Uterus (tissue), 4 donors: ENCODE data around the gene CHAC1. TPM values are rescaled to one million over a fixed set of nuclear protein-coding genes. Genes with fewer than 3 reads are reported as not detected.

Experiments used
- DNase-seq, 2 donors: peaks; one replicate each; pipeline ENCODE4 v3.0.0-alpha.2; 2019 to 2020
- H3K27ac ChIP-seq, 2 donors: fragments of 200-600 bp; sonication (generic); 1 replicate in 1 of 2; 2 replicates in 1 of 2; pipeline ENCODE4 v1.5.1; 2016 to 2018
- H3K27me3 ChIP-seq, 2 donors: fragments of 200-600 bp; sonication (generic); one replicate each; pipeline ENCODE4 v1.5.1; 2018 to 2019; ENCODE audit warnings: control low read depth in 1 of 2
- H3K36me3 ChIP-seq, 2 donors: fragments of 200-600 bp; sonication (generic); one replicate each; pipeline ENCODE4 v1.5.1; 2019; ENCODE audit warnings: control low read depth in 1 of 2
- H3K4me1 ChIP-seq, 2 donors: fragments of 200-600 bp; sonication (generic); one replicate each; pipeline ENCODE4 v1.5.1; 2018 to 2019; ENCODE audit warnings: control low read depth in 1 of 2
- H3K4me3 ChIP-seq, 2 donors: fragments of 200-600 bp; sonication (generic); 1 replicate in 1 of 2; 2 replicates in 1 of 2; pipeline ENCODE4 v1.5.1; 2018 to 2019; ENCODE audit warnings: mild to moderate bottlenecking in 1 of 2
- H3K9me3 ChIP-seq, 2 donors: fragments of 200-600 bp; sonication (generic); one replicate each; pipeline ENCODE4 v1.5.1; 2019; ENCODE audit warnings: control low read depth in 1 of 2
- CTCF ChIP-seq, 4 experiments: fragments of 200-600 bp in 2 of 4; fragments of 450-650 bp in 2 of 4; sonication (generic) in 2 of 4; IDR thresholded peaks; one replicate each; pipeline ENCODE4 v1.5.1; 2016 to 2019; ENCODE audit warnings: antibody characterized with exemption in 4 of 4, mild to moderate bottlenecking in 2 of 4, moderate library complexity in 1 of 4
- POLR2A ChIP-seq, 2 donors: fragments of 450-650 bp; IDR thresholded peaks; one replicate each; pipeline ENCODE4 v1.6.1; 2016; ENCODE audit warnings: antibody characterized with exemption in 2 of 2, mild to moderate bottlenecking in 1 of 2, moderate library complexity in 1 of 2
- intact Hi-C: fragments of 100-400 bp; cut with DNase I; formaldehyde crosslinking; loops from one replicate; pipeline ENCODE4 v1.15.1; 2023; ENCODE audit warnings: low total_unique reads
- total RNA-seq, 4 donors: library from RNA; depleted of rRNA in 3 of 4; stranded (reverse); fragments of >200 nt in 3 of 4; gene quantifications; one replicate each; pipeline versions ENCODE4 v1.1.0 to v1.2.4, GENCODE V29; 2014 to 2023
- donor health status: DM: yes; HTN: yes; CAD: no.

Gene CHAC1
- total RNA-seq, 4 donors from 2014 or later: 0.35 to 1.8 (median 1.4) TPM; not detected in 1

GRCh38 chr15:40925495-40925862, 27.8 kb upstream of the CHAC1 start:
- intact Hi-C loops: no loop called here
- H3K27me3 ChIP-seq: peaks cover 0 to 20% of the 10 kb centered on the region in 2 donors
- H3K27ac ChIP-seq: no peak overlapping the region
- no peak for DNase-seq
- no peak for TF ChIP-seq CTCF (IDR thresholded peaks at IDR 0.05)
- TF ChIP-seq POLR2A (IDR thresholded peaks at IDR 0.05): no peak
- H3K36me3 ChIP-seq: no peaks in the 10 kb centered on the region
- H3K4me1 ChIP-seq: peaks cover 0 to 34% of the 10 kb centered on the region in 2 donors
- no peak overlapping the region for H3K4me3 ChIP-seq
- no peaks in the 10 kb centered on the region for H3K9me3 ChIP-seq

- Histone ChIP-seq H3K4me3 (no peak overlapping the region), H3K36me3 (no peaks in the 10 kb centered on the region), H3K27me3 (peaks cover 2 to 26% of the 10 kb centered on the region in 2 donors), H3K9me3 (no peaks in the 10 kb centered on the region), H3K27ac (no peak overlapping the region), H3K4me1 (peaks cover 0 to 40% of the 10 kb centered on the region in 2 donors)
- TF ChIP-seq POLR2A (IDR thresholded peaks at IDR 0.05) (no peak), CTCF (IDR thresholded peaks at IDR 0.05) (no peak)
- intact Hi-C loops: no loop called here
- DNase-seq: no peak
Observed at GRCh38 chr15:40925863-40926658, 27.2 kb upstream of the CHAC1 start.

GRCh38 chr15:40926659-40927494, 26.4 kb upstream of the CHAC1 start:
- Histone ChIP-seq H3K4me3 (no peak overlapping the region), H3K36me3 (no peaks in the 10 kb centered on the region), H3K27ac (no peak overlapping the region), H3K9me3 (no peaks in the 10 kb centered on the region), H3K4me1 (peaks cover 0 to 42% of the 10 kb centered on the region in 2 donors), H3K27me3 (peaks cover 10 to 33% of the 10 kb centered on the region in 2 donors)
- intact Hi-C loops: no loop called here
- no peak for TF ChIP-seq POLR2A (IDR thresholded peaks at IDR 0.05)
- TF ChIP-seq CTCF (IDR thresholded peaks at IDR 0.05): no peak
- DNase-seq: no peak

GRCh38 chr15:40927495-40927872, 25.8 kb upstream of the CHAC1 start:
- H3K36me3 ChIP-seq: no peaks in the 10 kb centered on the region
- intact Hi-C loops: no loop called here
- H3K4me1 ChIP-seq: peaks cover 0 to 42% of the 10 kb centered on the region in 2 donors
- no peaks in the 10 kb centered on the region for H3K9me3 ChIP-seq
- TF ChIP-seq POLR2A (IDR thresholded peaks at IDR 0.05): no peak
- no peak for TF ChIP-seq CTCF (IDR thresholded peaks at IDR 0.05)
- no peak overlapping the region for H3K27ac ChIP-seq
- H3K4me3 ChIP-seq: peak overlapping the region; percentile 29 to 41
- peaks cover 16 to 38% of the 10 kb centered on the region in 2 donors for H3K27me3 ChIP-seq
- DNase-seq: no peak
